GM21526 (cell line): ENCODE data around the gene CFAP54.
"Not testable (repeated sequence)": the region's sequence is repeated elsewhere in the genome, so short reads cannot be mapped to it uniquely, and the experiment has no call there.

ENCODE experiments used
- ATAC-seq: cut with Tn5 transposase; IDR thresholded peaks from one replicate; pipeline ENCODE4 v1.9.1; 2021; ENCODE audit warnings: moderate library complexity; ENCODE audit not compliant: unreplicated experiment, low FRiP score

Gene CFAP54, protein sequence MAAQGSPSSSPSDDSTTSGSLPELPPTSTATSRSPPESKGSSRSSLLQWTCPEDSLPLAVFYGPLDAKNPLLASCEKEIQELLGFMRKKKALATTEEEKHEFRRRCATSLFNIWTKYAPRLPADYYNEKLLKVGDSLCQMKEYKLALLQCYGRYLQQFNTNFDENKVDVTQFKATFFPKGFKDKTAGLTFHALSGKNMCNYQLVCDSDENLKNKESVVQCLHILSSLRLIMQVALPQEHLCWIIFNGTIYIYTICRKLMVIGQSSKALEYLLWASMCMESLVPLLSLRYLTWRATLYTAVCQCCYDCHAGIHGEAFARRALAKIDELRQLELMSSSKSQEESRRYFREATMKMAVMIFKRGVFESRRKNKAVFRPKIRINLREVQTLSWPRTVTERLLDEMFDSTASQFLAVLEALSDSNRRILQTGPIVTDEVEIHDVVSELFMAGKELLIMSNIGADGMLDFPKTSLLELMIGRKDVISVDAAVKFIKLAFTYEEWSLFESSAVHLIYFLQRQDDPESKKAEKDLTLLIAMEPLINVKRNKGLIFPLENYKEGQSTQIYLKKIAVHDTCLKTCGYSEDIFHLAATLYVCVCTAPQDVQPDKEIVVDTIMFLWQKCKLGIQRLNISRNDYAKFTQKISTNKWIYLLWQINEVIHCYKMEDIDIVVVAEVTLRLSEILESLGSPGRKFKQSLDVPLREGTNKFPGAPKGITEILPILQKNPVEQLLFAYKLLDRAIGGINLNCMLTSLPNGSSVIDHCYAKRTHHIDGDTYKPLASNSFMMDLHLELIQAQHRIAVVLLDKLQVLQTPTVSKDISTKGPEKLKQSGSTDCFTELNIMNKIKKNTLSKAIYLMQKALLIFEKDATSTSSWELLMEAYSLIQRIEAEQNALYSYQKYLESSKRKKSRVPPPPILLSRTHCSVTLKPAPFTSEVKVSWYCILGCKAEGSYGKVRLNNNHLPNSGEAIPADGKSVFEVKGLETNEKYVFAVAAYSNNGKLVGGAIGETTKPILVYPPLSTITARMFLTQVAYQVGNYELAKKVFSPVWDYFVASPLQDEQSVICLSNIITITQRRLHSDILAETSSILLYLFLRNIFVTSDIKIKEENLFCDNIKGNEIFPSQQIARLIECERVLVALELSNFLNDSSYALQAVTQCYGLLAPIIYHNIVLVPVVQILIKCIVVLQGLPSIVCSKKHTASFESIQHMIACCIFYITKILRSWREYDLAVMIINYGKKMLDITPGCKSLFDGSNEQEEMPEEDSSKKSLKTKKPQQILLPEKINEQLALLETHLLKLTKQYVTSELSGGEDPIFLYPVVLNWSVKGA (N-terminal part only)

GRCh38 chr12:96489392-96490056 lies at the start of gene CFAP54:
CFAP54 (plus strand) TSS chr12:96489577; CDS start chr12:96489610, 33 bp downstream.
- peak; percentile 96 for ATAC-seq

DNA sequence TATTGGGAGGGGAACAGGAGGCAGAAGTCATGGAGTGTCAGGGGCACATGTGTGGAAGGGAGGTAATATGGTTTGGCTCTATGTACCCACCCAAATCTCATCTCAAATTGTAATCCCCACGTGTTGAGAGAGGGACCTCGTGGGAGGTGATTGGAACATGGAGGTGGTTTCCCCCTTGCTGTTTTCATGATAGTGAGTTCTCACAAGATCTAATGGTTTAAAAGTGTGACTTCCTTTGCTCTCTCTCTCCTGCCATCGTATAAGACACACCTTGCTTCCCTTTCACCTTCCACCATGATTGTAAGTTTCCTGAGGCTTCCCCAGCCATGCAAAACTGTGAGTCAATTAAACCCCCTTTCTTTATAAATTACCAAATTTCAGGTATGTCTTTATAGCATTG lies 47.6 kb upstream of the CFAP54 start:
- ATAC-seq, result no peak

GRCh38 chr12:96442906-96443305 lies 46.5 kb upstream of the CFAP54 start:
- ATAC-seq, result no peak

GRCh38 chr12:96444399-96444798 lies 45.0 kb upstream of the CFAP54 start:
- ATAC-seq, result no peak

- peak; percentile 95 for ATAC-seq
Observed at GRCh38 chr12:96445691-96446583, 43.4 kb upstream of the CFAP54 start.

GRCh38 chr12:96447256-96447655 lies 42.1 kb upstream of the CFAP54 start:
- no peak for ATAC-seq

DNA sequence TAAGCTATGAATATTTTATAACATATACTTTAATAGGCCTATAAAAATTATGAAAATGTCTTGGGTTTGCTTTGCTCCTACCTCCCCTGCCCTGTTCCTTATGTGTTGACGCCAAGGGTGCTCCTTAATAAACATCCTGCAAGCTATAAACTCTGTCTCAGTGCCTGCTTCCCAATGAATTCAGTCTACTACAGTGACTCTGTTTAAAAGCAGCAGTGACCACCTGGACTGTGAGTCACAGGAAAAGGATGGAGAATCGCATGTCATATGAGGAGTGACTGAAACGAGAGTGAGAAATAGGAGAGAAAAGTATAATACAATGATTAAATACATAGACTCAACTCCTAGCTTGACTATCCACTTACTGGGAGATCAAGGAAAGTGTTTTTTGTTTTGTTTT lies 41.1 kb upstream of the CFAP54 start:
- no peak for ATAC-seq

DNA sequence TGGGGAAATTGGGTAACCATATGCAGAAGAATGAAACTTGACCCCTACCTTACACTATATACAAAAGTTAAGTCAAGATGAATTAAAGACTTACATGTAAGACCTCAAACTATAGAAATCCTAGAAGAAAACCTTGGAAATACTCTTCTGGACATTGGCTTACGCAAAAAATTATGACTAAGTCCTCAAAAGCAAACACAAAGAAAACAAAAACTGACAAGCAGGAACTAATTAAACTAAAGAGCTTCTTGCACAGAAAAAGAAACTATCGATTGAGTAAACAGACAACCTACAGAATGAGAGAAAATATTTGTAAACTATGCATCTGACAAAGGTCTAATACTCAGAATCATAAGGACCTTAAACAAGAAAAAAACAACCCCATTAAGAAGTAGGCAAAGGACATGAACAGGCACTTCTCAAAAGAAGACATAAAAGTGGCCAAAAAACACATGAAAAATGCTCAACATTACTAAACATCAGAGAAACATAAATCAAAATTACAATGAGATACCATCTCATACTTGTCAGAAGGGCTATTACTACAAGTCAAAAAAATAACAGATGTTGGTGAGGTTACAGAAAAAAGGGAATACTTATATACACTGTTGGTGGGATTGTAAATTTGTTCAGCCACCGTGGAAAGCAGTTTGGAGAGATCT lies 37.0 kb upstream of the CFAP54 start:
- no peak for ATAC-seq

GRCh38 chr12:96454396-96454795 lies 35.0 kb upstream of the CFAP54 start:
- ATAC-seq, result no peak

- ATAC-seq, result peak; percentile 82
Observed at GRCh38 chr12:96456265-96456974, 33.0 kb upstream of the CFAP54 start.

DNA sequence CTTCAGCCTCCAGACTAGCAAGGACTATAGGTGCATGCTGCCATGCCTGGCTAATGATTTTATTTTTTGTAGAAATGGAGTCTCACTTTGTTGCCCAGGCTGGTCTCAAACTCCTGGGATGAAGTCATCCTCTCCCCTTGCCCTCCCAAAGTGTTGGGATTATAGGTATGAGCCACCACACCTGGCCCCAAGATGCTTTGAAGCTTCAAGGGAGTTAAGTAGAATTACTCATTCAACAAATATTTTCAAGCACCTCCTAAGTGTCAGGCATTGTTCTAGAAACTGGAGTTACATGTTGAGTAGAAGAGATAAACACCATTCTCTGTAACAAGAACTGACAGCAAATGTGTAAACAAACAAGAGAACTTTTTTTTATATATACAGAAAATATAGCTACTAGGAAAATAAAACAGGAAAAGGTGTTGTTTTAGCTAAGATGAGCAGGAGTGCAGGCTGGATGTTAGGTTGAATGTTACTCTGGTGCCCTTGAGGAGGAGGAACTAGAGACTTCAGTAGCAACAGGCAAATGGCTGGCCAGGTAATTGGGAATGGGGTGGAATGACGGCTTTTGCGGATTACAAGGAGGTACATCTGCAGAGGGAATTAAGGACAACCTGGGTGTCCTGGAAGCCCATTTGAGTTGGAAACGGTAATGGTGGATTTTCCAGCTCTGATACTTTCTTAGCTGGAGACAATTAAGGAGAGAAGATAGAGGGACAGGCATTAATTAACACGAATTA lies 32.0 kb upstream of the CFAP54 start:
- no peak for ATAC-seq

DNA sequence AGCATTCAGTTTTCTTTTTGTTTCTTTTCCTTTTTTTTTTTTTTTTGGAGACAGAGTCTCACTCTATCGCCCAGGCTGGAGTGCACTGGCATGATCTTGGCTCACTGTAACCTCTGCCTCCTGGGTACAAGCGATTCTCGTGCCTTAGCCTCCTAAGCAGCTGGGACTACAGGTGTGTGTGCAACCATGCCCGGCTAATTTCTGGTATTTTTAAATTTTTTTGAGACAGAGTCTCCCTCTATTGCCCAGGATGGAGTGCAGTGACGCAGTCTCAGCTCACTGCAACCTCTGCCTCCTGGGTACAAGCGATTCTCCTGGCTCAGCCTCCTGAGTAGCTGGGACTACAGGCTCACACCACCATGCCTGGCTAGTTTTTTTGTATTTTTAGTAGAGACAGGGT lies 30.1 kb upstream of the CFAP54 start:
- ATAC-seq, result not testable (repeated sequence)

DNA sequence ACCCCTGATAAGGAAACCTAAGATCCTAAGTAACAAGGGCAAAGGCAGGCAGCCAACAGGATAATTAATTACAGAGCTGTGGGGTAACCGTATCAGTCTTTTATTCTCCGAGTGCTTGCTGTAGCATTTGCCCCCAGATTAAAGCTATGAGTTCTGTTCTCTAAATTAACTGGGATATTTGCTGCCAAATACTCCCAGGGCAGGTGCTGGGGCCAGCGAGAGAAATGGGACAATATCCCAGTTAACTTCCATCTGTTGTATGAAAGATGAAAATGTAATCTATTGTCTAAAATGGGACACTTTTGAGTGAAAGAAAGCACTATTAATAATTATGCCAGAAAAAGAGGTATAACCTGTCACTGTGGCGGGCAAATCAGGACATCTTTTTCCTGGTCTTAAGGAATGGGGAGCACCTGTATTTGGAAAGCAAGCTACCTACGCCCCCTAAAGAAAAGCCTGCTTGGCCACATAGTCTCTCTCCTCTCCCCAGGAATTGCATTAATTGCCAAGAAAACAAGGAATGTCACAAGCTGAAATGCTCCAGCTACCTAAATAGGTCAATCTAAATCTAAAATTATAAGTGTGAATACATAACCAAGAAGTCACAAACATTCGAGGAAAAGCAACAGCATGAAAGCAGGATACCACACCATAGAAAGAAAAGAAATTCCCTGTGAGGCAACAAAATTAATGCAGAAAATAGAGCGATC lies 26.7 kb upstream of the CFAP54 start:
- no peak for ATAC-seq

GRCh38 chr12:96465896-96466295 lies 23.5 kb upstream of the CFAP54 start:
- no peak for ATAC-seq

DNA sequence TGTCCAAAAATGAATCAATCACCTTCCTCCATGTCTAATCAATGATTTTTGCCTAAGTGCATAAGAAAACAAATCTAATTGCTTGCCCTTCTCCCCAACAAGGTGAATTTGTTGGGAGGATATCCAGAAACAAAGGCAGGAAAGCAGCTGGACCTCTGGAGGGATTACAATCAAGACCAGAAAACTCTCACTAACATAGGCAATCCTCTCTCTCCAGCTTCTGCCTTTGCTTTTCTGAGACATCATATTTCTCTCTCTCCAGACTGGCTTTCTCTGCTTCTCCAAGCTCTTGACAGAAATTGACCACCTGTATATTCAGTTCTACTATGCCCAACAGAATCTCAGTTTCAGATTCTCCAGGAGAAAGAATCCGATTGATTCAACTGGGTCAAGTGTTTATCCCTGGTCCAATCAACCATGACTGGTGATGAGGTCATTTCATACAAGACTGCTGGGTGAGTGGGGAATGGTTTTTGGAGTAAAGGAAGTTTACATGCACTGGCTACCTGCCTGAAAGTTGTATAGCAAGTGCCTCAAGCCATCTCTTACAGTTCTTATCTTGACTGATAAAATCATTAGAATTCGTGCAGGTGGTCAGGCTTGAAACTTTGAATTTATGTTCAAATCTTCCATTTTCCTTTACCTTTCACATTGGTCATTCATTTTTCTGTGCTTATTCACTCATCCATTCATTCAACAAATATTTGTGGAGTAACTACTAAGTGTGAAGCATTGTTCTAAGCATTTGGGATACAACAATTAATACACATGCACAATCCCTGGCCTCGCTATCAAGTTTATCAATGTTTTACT lies 22.2 kb upstream of the CFAP54 start:
- no peak for ATAC-seq
